Caco-2 (cell line): ENCODE data around the gene USP16. TPM values are rescaled to one million over a fixed set of nuclear protein-coding genes. Genes with fewer than 3 reads are reported as not detected.

Source experiments
- BruUV-seq: library from RNA; stranded (reverse); fragments of 400-500 nt; replicated peaks from 2 replicates; lab custom pipeline; 2021; lab: Mats Ljungman, UMichigan
- CTCF ChIA-PET: fragments of 300-600 bp; sonication (Branson Sonifier 250); formaldehyde crosslinking; loops from one replicate; lab custom pipeline; 2022; ENCODE audit warnings: antibody characterized with exemption; lab: Charles Lee
- POLR2A ChIA-PET: fragments of 300-600 bp; sonication (Branson Sonifier 250); formaldehyde crosslinking; loops from one replicate; lab custom pipeline; 2022; ENCODE audit warnings: antibody characterized with exemption; lab: Charles Lee
- DNase-seq, 2 experiments: peaks; one replicate each; pipeline versions ENCODE4 v3.0.0 to v3.0.0-alpha.2; 2020 to 2022
- H3K27me3 ChIP-seq: replicated peaks from 2 replicates; pipeline ENCODE4 v1.6.0; 2011; ENCODE audit warnings: low read length; ENCODE audit not compliant: control insufficient read depth, insufficient read depth
- H3K36me3 ChIP-seq: 2 replicates; pipeline ENCODE4 v1.5.1; 2011; ENCODE audit warnings: low read length; ENCODE audit not compliant: control insufficient read depth, insufficient read depth
- H3K4me1 ChIP-seq: fragments of 250-450 bp; sonication (Bioruptor Pico); 2 replicates; pipeline ENCODE4 v1.5.1; 2020; ENCODE audit warnings: mild to moderate bottlenecking
- H3K4me3 ChIP-seq: 2 replicates; pipeline ENCODE4 v1.5.1; 2011; ENCODE audit warnings: low read depth, mild to moderate bottlenecking, control low read depth, low read length
- H3K9me3 ChIP-seq: fragments of 250-450 bp; sonication (Bioruptor Pico); 2 replicates; pipeline ENCODE4 v1.5.1; 2020; ENCODE audit warnings: mild to moderate bottlenecking, moderate library complexity
- H3K27ac Mint-ChIP-seq: one replicate; pipeline ENCODE4 v1.8.0; 2022; ENCODE audit warnings: mixed read lengths; ENCODE audit not compliant: unreplicated experiment
- H3K27me3 Mint-ChIP-seq: one replicate; pipeline ENCODE4 v1.8.0; 2022; ENCODE audit warnings: mixed read lengths; ENCODE audit not compliant: insufficient read depth, unreplicated experiment
- H3K36me3 Mint-ChIP-seq: one replicate; pipeline ENCODE4 v1.8.0; 2022; ENCODE audit warnings: mild to moderate bottlenecking, mixed read lengths; ENCODE audit not compliant: insufficient read depth, unreplicated experiment
- H3K4me1 Mint-ChIP-seq: one replicate; pipeline ENCODE4 v1.8.0; 2022; ENCODE audit warnings: low read depth, mixed read lengths; ENCODE audit not compliant: unreplicated experiment
- H3K4me3 Mint-ChIP-seq: one replicate; pipeline ENCODE4 v1.8.0; 2022; ENCODE audit warnings: mild to moderate bottlenecking, moderate library complexity, mixed read lengths; ENCODE audit not compliant: unreplicated experiment
- H3K9me3 Mint-ChIP-seq: one replicate; pipeline ENCODE4 v1.8.0; 2022; ENCODE audit warnings: mixed read lengths; ENCODE audit not compliant: unreplicated experiment
- CTCF ChIP-seq, 2 experiments: fragments of 200-600 bp in 1 of 2; IDR thresholded peaks; 1 replicate in 1 of 2; 2 replicates in 1 of 2; pipeline versions ENCODE4 v1.5.1 to v1.8.0; 2011 to 2022; ENCODE audit warnings: antibody characterized with exemption in 1 of 2, control low read depth in 1 of 2, inconsistent platforms in 1 of 2, low read depth in 1 of 2, low read length in 1 of 2, mild to moderate bottlenecking in 1 of 2, moderate library complexity in 1 of 2; ENCODE audit not compliant: insufficient read depth in 1 of 2, severe bottlenecking in 1 of 2, unreplicated experiment in 1 of 2
- intact Hi-C: fragments of 100-400 bp; cut with micrococcal nuclease; formaldehyde crosslinking; loops from one replicate; pipeline ENCODE4 v1.10.0; 2022; ENCODE audit not compliant: unreplicated experiment
- total RNA-seq: library from RNA; stranded (reverse); gene quantifications from 2 replicates; pipeline ENCODE4 v1.2.3, GENCODE V29; 2022

USP16 gene
- total RNA-seq, 1 experiment from 2014 or later, result 24.2 TPM

GRCh38 chr21:29084372-29084771, 59.9 kb downstream of the USP16 start:
- intact Hi-C loops, result no loop called here
- no peak for DNase-seq
- Mint-ChIP-seq H3K4me1 (no peaks in the 10 kb centered on the region), H3K27ac (no peak overlapping the region), H3K4me3 (no peak overlapping the region), H3K9me3 (no peaks in the 10 kb centered on the region), H3K27me3 (no peaks in the 10 kb centered on the region), H3K36me3 (peaks cover 20% of the 10 kb centered on the region)
- no peaks in the 10 kb centered on the region for H3K9me3 ChIP-seq
- no peak overlapping the region for H3K4me3 ChIP-seq
- no peaks in the 10 kb centered on the region for H3K4me1 ChIP-seq
- H3K27me3 ChIP-seq, result no peaks in the 10 kb centered on the region
- CTCF ChIA-PET, result no interaction called here
- POLR2A ChIA-PET, result no interaction called here
- TF ChIP-seq CTCF (IDR thresholded peaks at IDR 0.05; ENCODE audit: insufficient read depth in 1 of 2, low read depth in 1 of 2, low read length in 1 of 2, severe bottlenecking in 1 of 2, unreplicated experiment in 1 of 2), result no peak
- no peaks in the 10 kb centered on the region for H3K36me3 ChIP-seq
- BruUV-seq, result no TSS peak

DNA sequence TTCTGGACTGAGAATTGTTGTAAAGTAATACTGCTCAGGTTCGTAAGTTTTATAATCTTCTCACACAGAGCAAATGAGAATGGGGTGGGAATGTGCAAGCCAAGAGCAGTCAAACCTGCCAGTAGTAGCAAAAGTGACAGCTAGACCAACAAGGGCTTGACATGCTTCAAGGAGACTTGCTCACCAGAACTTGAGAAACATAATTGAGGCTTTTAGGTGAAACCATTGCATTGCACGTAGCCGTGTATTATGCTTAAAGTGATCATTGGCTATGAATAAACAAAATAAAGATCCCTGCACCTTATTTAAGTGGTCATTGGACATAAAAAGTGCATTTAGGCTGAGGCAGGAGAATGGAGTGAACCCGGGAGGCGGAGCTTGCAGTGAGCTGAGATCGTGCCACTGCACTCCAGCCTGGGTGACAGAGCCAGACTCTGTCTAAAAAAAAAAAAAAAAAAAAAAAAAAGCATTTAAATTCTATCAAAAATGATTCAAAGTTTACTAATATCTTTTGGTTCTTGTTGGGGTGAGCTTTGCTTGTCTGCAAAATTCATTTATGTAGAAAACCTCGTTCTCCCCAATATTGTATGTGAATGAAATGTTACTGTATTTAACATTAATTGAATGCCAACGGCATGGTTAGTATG, 60.8 kb downstream of the USP16 start:
- no peaks in the 10 kb centered on the region for H3K4me1 ChIP-seq
- H3K9me3 Mint-ChIP-seq, result no peaks in the 10 kb centered on the region
- H3K4me3 Mint-ChIP-seq, result no peak overlapping the region
- no peaks in the 10 kb centered on the region for H3K27me3 Mint-ChIP-seq
- DNase-seq, result no peak
- BruUV-seq, result no TSS peak
- no peaks in the 10 kb centered on the region for H3K36me3 ChIP-seq
- no peaks in the 10 kb centered on the region for H3K27me3 ChIP-seq
- H3K4me1 Mint-ChIP-seq, result no peaks in the 10 kb centered on the region
- no peaks in the 10 kb centered on the region for H3K9me3 ChIP-seq
- ChIA-PET POLR2A (no interaction called here), CTCF (no interaction called here)
- H3K4me3 ChIP-seq, result no peak overlapping the region
- intact Hi-C loops, result no loop called here
- H3K27ac Mint-ChIP-seq, result no peak overlapping the region
- no peak for TF ChIP-seq CTCF (IDR thresholded peaks at IDR 0.05; ENCODE audit: insufficient read depth in 1 of 2, low read depth in 1 of 2, low read length in 1 of 2, severe bottlenecking in 1 of 2, unreplicated experiment in 1 of 2)
- H3K36me3 Mint-ChIP-seq, result peaks cover 20% of the 10 kb centered on the region

DNA sequence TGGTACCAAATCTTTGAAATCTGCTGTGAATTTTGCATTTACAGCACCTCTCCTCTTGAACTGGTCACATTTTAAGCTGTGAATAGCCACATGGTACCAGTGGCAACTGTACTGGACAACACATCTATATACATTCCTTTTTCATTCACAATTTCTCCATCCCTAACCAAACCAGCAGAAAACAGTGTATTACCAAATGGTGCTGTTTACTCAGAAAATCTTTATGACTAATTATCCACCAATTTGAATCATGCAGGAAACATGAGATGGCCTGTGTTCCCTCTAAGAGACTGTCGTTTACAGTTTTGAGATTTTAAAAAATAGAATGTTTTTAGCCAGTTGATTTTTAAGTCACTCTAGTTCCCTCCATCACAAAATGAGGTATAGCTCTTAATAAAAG, 66.6 kb downstream of the USP16 start:
- Histone ChIP-seq H3K36me3 (no peaks in the 10 kb centered on the region), H3K4me3 (no peak overlapping the region), H3K9me3 (no peaks in the 10 kb centered on the region), H3K4me1 (no peaks in the 10 kb centered on the region), H3K27me3 (no peaks in the 10 kb centered on the region)
- intact Hi-C loops, result loop anchor here (5.0 kb wide), 1 partner anchor 71 kb away; no protein-coding TSS in a partner anchor
- Mint-ChIP-seq H3K4me3 (no peak overlapping the region), H3K27me3 (no peaks in the 10 kb centered on the region), H3K4me1 (peaks cover under 1% of the 10 kb centered on the region), H3K9me3 (no peaks in the 10 kb centered on the region), H3K36me3 (peaks cover 33% of the 10 kb centered on the region), H3K27ac (no peak overlapping the region)
- DNase-seq, result no peak
- ChIA-PET CTCF (no interaction called here), POLR2A (no interaction called here)
- no TSS peak for BruUV-seq
- no peak for TF ChIP-seq CTCF (IDR thresholded peaks at IDR 0.05; ENCODE audit: insufficient read depth in 1 of 2, low read depth in 1 of 2, low read length in 1 of 2, severe bottlenecking in 1 of 2, unreplicated experiment in 1 of 2)
